SK-N-SH (cell line): Measurements from ENCODE around the gene LILRA1.

Source experiments
- CHD2 ChIP-seq: fragments of 150-350 bp; IDR thresholded peaks from 2 replicates; pipeline ENCODE4 v1.6.1; 2018; ENCODE audit warnings: low read length; ENCODE audit not compliant: partially characterized antibody
- FOXM1 ChIP-seq: IDR thresholded peaks from 2 replicates; pipeline ENCODE4 v1.4.0; 2012; ENCODE audit warnings: low read depth, mild to moderate bottlenecking
- GABPA ChIP-seq: IDR thresholded peaks from 2 replicates; pipeline ENCODE4 v1.4.0; 2012; ENCODE audit warnings: low read depth, mild to moderate bottlenecking
- NFIC ChIP-seq: IDR thresholded peaks from 2 replicates; pipeline ENCODE4 v1.4.0; 2012; ENCODE audit warnings: borderline replicate concordance
- NRF1 ChIP-seq: IDR thresholded peaks from 2 replicates; pipeline ENCODE4 v1.6.1; 2012; ENCODE audit warnings: low read depth, mild to moderate bottlenecking, low read length
- POLR2AphosphoS5 ChIP-seq: IDR thresholded peaks from 2 replicates; pipeline ENCODE4 v1.6.1; 2012; ENCODE audit warnings: low read depth, low read length
- RFX5 ChIP-seq: IDR thresholded peaks from 2 replicates; pipeline ENCODE4 v1.6.1; 2012; ENCODE audit warnings: mild to moderate bottlenecking, improper control_type of control experiment, low read length
- SIN3A ChIP-seq: IDR thresholded peaks from 2 replicates; pipeline ENCODE4 v1.6.1; 2012; ENCODE audit warnings: low read depth, mild to moderate bottlenecking, low read length, moderate library complexity, borderline replicate concordance
- SMC3 ChIP-seq: IDR thresholded peaks from 2 replicates; pipeline ENCODE4 v1.6.1; 2012; ENCODE audit warnings: low read depth, low read length, improper control_type of control experiment
- TEAD4 ChIP-seq: IDR thresholded peaks from 2 replicates; pipeline ENCODE4 v1.4.0; 2012; ENCODE audit warnings: mild to moderate bottlenecking, borderline replicate concordance; ENCODE audit not compliant: insufficient read depth
- TF ChIP-seq, protein P1 (sequence below): fragments of 200-600 bp; sonication (generic); IDR thresholded peaks from 2 replicates; pipeline ENCODE4 v1.6.1; 2017; ENCODE audit warnings: antibody characterized with exemption, mild to moderate bottlenecking, moderate library complexity

DNA sequence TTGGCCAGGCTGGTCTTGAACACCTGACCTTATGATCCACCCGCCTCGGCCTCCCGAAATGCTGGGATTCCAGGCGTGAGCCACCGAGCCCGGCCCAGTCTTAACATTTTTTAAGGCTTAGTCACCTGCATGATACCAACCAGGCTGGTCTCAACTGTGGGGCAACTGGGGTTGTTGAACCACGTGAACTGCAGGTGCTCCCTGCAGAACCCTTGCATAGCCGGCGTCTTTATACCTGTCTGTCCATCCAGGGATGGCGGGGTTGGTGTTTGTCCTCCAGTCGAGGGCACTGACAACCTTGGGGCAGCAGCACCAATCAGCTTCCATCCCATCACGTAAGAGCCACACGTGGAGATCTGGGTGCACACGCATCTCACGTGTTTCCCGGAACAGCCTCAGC, 44.6 kb upstream of the LILRA1 start:
- TF ChIP-seq, protein P1, sequence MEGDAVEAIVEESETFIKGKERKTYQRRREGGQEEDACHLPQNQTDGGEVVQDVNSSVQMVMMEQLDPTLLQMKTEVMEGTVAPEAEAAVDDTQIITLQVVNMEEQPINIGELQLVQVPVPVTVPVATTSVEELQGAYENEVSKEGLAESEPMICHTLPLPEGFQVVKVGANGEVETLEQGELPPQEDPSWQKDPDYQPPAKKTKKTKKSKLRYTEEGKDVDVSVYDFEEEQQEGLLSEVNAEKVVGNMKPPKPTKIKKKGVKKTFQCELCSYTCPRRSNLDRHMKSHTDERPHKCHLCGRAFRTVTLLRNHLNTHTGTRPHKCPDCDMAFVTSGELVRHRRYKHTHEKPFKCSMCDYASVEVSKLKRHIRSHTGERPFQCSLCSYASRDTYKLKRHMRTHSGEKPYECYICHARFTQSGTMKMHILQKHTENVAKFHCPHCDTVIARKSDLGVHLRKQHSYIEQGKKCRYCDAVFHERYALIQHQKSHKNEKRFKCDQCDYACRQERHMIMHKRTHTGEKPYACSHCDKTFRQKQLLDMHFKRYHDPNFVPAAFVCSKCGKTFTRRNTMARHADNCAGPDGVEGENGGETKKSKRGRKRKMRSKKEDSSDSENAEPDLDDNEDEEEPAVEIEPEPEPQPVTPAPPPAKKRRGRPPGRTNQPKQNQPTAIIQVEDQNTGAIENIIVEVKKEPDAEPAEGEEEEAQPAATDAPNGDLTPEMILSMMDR = no peak
- TF ChIP-seq POLR2AphosphoS5 = no peak
- no peak for TF ChIP-seq TEAD4
- TF ChIP-seq SIN3A = no peak
- no peak for TF ChIP-seq GABPA
- no peak for TF ChIP-seq FOXM1
- no peak for TF ChIP-seq NRF1
- TF ChIP-seq NFIC = no peak
- no peak for TF ChIP-seq CHD2
- TF ChIP-seq SMC3 = no peak
- no peak for TF ChIP-seq RFX5
